Breast epithelium (tissue), 4 donors: ENCODE results near the gene ARID1A. TPM values are rescaled to one million over a fixed set of nuclear protein-coding genes. Genes with fewer than 3 reads are reported as not detected.
A peak's percentile ranks its signal among the peaks of the same experiment; 100 is the strongest.

Experiments used
- DNase-seq, 2 donors: peaks; one replicate each; pipeline ENCODE4 v3.0.0-alpha.2; 2019; ENCODE audit warnings: low spot score in 2 of 2
- H3K27ac ChIP-seq, 2 donors: fragments of 200-600 bp; sonication (generic) in 1 of 2; one replicate each; pipeline ENCODE4 v1.5.1; 2016 to 2019; ENCODE audit warnings: mild to moderate bottlenecking in 1 of 2
- H3K27me3 ChIP-seq, 2 donors: fragments of 200-600 bp; sonication (generic) in 1 of 2; one replicate each; pipeline versions ENCODE4 v1.5.1 to v1.6.0; 2017 to 2019; ENCODE audit warnings: control low read depth in 1 of 2, mild to moderate bottlenecking in 1 of 2
- H3K36me3 ChIP-seq: fragments of 200-600 bp; one replicate; pipeline ENCODE4 v1.5.1; 2019
- H3K4me1 ChIP-seq, 2 donors: fragments of 200-600 bp; sonication (generic); one replicate each; pipeline ENCODE4 v1.5.1; 2016 to 2019; ENCODE audit warnings: control low read depth in 1 of 2
- H3K4me3 ChIP-seq, 3 donors: fragments of 200-600 bp; sonication (generic); 1 replicate in 2 of 3; 2 replicates in 1 of 3; pipeline ENCODE4 v1.5.1; 2016 to 2019; ENCODE audit warnings: mild to moderate bottlenecking in 3 of 3, moderate library complexity in 2 of 3
- H3K9me3 ChIP-seq, 2 donors: fragments of 200-600 bp; sonication (generic) in 1 of 2; one replicate each; pipeline ENCODE4 v1.5.1; 2016 to 2019; ENCODE audit warnings: control low read depth in 1 of 2
- CTCF ChIP-seq, 3 donors: fragments of 450-650 bp; IDR thresholded peaks; one replicate each; pipeline ENCODE4 v1.5.1; 2016 to 2017; ENCODE audit warnings: antibody characterized with exemption in 3 of 3, mild to moderate bottlenecking in 3 of 3, moderate library complexity in 3 of 3
- POLR2A ChIP-seq: fragments of 450-650 bp; IDR thresholded peaks from one replicate; pipeline ENCODE4 v1.6.1; 2016; ENCODE audit warnings: antibody characterized with exemption, mild to moderate bottlenecking, moderate library complexity
- POLR2AphosphoS5 ChIP-seq, 3 donors: sonication (generic); formaldehyde crosslinking; IDR thresholded peaks; one replicate each; pipeline ENCODE4 v1.6.1; 2017; ENCODE audit warnings: antibody characterized with exemption in 3 of 3
- intact Hi-C: fragments of 100-400 bp; cut with DNase I; formaldehyde crosslinking; loops from one replicate; pipeline ENCODE4 v1.15.1; 2023; ENCODE audit warnings: low total_unique reads
- total RNA-seq, 3 donors: library from RNA; depleted of rRNA; stranded (reverse); fragments of >200 nt; gene quantifications; one replicate each; pipeline ENCODE4 v1.1.0, GENCODE V29; 2016

ARID1A gene
- total RNA-seq, 3 donors from 2014 or later, result 32.8 to 41.9 (median 35.4) TPM

GRCh38 chr1:26787381-26787705, 91.5 kb downstream of the ARID1A start:
- no peak for TF ChIP-seq CTCF (IDR thresholded peaks at IDR 0.05)
- peak in 1 of 3 donors; percentile 32 for TF ChIP-seq POLR2AphosphoS5 (IDR thresholded peaks at IDR 0.05)
- TF ChIP-seq POLR2A, result no peak
- Histone ChIP-seq H3K27ac (peak overlapping the region; percentile 98 to 99), H3K4me1 (peaks cover 7 to 8% of the 10 kb centered on the region in 2 donors), H3K27me3 (no peaks in the 10 kb centered on the region), H3K9me3 (no peaks in the 10 kb centered on the region), H3K36me3 (no peaks in the 10 kb centered on the region), H3K4me3 (peak overlapping the region; percentile 62 to 79 (median 74))
- no peak for DNase-seq
- intact Hi-C loops, result loop anchor here (5.0 kb wide), 1 partner anchor 90 kb away; the partner anchor contains the start of gene ARID1A

- no peaks in the 10 kb centered on the region for H3K36me3 ChIP-seq
- H3K4me3 ChIP-seq, result peak within 1 kb of the TSS; percentile 62 to 79 (median 74)
- no peaks in the 10 kb centered on the region for H3K9me3 ChIP-seq
- no peaks in the 10 kb centered on the region for H3K27me3 ChIP-seq
- intact Hi-C loops, result loop anchor here (2.0 to 5.0 kb wide), 2 partner anchors 91 to 185 kb away; partner anchors contain the start of gene ARID1A
- peak within 1 kb of the TSS; percentile 98 to 99 for H3K27ac ChIP-seq
- TF ChIP-seq POLR2AphosphoS5 (IDR thresholded peaks at IDR 0.05) (peak; percentile 30 to 78 (median 58)), CTCF (IDR thresholded peaks at IDR 0.05) (peak; percentile 45 to 65 (median 49)), POLR2A (peak; percentile 37)
- peaks cover 7 to 8% of the 10 kb centered on the region in 2 donors for H3K4me1 ChIP-seq
- peak; percentile 84 to 87 for DNase-seq
Measured at GRCh38 chr1:26787706-26788514, 92.1 kb downstream of the ARID1A start, which contains the start of gene PIGV. Gene PIGV, plus strand, starts transcription at chr1:26787950. Its CDS starts 2,866 bp downstream, at chr1:26790816.

DNA sequence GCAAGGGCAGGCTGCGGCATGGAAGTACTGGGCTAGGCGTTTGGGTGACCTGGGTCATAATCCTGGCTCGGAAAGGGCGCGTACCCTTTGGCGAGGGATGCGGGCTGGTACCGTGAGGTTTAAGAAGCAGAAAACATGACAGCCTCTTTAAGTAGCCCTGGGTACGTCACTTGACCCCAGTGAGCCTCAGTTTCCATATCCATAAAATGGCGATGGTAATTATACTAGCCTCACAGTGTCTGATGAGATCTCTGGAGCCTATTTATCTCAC, 92.6 kb downstream of the ARID1A start:
- peaks cover 7 to 8% of the 10 kb centered on the region in 2 donors for H3K4me1 ChIP-seq
- intact Hi-C loops, result loop anchor here (2.0 to 5.0 kb wide), 2 partner anchors 91 to 186 kb away; partner anchors contain the start of gene ARID1A
- no peak for DNase-seq
- H3K36me3 ChIP-seq, result no peaks in the 10 kb centered on the region
- H3K27me3 ChIP-seq, result no peaks in the 10 kb centered on the region
- TF ChIP-seq POLR2AphosphoS5 (IDR thresholded peaks at IDR 0.05), result no peak
- TF ChIP-seq POLR2A, result no peak
- no peak for TF ChIP-seq CTCF (IDR thresholded peaks at IDR 0.05)
- H3K9me3 ChIP-seq, result no peaks in the 10 kb centered on the region
- H3K27ac ChIP-seq, result peak overlapping the region; percentile 98 to 99
- H3K4me3 ChIP-seq, result peak overlapping the region; percentile 62 to 79 (median 74)

DNA sequence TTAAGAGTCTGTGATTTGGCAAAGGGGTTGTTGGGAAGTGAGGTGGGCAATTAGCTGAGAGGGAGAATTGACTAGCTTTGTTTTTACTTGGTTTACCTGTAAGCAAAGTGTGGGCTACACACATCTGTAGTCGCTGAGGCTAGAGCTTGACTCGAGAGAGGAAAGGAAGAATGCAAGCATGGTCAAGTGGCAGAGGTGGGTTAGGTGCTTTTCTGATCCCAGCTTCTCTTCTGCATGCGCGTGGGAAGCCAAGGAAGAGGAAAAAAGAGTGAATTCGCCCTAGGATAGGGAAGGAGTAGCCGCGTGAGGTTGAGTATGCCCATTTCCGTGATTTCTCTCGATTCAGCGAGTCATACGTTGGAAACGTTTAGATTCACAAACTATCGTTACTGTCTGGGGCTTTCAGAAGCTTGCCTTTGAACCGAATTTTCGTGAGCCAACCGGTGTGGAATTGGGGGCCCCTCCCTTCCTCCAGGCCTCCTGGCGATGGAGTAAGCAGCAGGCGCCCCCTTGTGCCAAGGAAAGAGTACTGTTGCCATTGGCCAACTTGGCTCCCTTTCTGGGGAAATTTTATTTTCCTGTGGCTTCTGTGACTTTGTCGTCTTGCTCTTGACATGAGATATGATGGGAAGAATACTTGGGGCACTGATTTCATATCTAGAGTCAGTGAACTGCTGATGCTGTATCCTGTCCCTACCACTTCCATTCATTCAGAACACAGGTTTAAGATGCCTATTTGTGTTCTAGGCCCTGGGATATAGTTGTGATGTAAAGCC, 93.2 kb downstream of the ARID1A start:
- H3K9me3 ChIP-seq, result no peaks in the 10 kb centered on the region
- no peaks in the 10 kb centered on the region for H3K27me3 ChIP-seq
- H3K36me3 ChIP-seq, result no peaks in the 10 kb centered on the region
- intact Hi-C loops, result loop anchor here (2.0 to 5.0 kb wide), 2 partner anchors 92 to 186 kb away; partner anchors contain the start of gene ARID1A
- TF ChIP-seq POLR2AphosphoS5 (IDR thresholded peaks at IDR 0.05) (peak; percentile 26 to 79 (median 70)), CTCF (IDR thresholded peaks at IDR 0.05) (peak; percentile 94 to 98 (median 96)), POLR2A (no peak)
- DNase-seq, result peak; percentile 81 to 87
- peak overlapping the region; percentile 98 to 99 for H3K27ac ChIP-seq
- H3K4me3 ChIP-seq, result peak overlapping the region; percentile 62 to 79 (median 74)
- H3K4me1 ChIP-seq, result peaks cover 7 to 8% of the 10 kb centered on the region in 2 donors
